ENCODE results near the gene TTLL9.
A peak's percentile ranks its signal among the peaks of the same experiment; 100 is the strongest.
"Not testable (repeated sequence)": the region's sequence is repeated elsewhere in the genome, so short reads cannot be mapped to it uniquely, and the experiment has no call there.

TTLL9 gene

GRCh38 chr20:31869942-31870725 is at the start of gene TTLL9, which contains the start of gene DUSP15:
Gene TTLL9, plus strand, starts transcription at chr20:31870634. Its CDS starts 493 bp downstream, at chr20:31871127.
Gene DUSP15, minus strand, starts transcription at chr20:31870527. Its CDS starts 190 bp downstream, at chr20:31870337.
- DNase-seq = peak in 1 of 2 experiments; percentile 52

DNA sequence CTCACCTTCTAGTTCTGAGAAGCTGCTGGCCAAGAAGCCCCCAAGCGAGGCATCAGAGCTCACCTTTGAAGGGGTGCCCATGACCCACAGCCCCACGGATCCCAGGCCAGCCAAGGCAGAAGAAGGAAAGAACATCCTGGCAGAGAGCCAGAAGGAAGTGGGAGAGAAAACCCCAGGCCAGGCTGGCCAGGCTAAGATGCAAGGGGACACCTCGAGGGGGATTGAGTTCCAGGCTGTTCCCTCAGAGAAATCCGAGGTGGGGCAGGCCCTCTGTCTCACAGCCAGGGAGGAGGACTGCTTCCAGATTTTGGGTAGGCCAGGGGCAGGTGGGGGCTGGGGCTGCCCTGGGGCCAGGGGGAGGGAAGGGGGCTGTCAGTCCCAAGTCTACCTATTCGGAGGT is 49.0 kb upstream of the TTLL9 start:
- DNase-seq = no peak

DNA sequence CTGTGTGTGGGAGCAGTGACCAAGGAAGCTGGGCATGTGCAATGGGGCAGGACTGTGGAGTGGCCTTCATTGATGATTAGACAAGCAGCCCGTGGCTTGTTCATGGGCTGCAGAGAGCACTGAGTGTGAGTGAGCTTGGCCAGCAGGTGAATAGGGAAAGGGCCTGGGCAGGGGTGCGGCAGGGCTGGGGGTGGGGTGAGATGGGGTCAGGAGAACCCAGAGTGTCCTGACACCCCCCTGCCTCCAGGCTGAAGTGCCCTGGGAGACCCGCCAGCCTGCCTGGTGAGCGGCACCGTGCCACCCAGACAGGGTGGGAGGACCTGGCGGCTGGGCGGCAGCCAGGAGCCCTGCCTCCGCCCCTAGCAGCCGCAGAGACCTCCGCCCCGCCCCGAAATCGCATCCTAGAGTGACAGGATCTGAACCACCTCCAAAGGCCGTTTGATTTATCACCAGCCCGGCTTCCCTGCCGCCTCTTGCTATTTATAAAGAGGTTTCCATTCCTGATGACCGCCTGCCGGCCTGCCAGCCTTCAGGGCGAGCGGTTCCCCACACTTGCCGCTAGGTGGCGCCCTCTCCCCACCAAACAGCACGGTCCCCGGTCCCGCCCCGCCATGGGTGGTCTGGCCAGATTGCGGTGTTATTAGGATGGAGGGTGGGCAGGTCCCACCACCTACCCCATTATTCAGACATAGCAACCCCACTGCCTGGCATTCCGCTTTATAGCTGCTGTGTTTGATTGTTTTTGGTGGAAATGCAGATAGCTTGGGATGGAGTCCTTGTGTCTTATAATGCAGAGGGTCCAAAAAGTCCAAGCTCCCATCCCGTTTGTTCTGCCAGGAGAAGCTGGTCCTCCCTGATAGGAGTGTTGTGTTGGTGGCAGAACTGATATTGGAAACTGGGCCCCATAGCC is 47.8 kb upstream of the TTLL9 start:
- peak in 1 of 2 experiments; percentile 70 for DNase-seq

GRCh38 chr20:31823360-31824124 is 46.9 kb upstream of the TTLL9 start:
- DNase-seq = no peak

DNA sequence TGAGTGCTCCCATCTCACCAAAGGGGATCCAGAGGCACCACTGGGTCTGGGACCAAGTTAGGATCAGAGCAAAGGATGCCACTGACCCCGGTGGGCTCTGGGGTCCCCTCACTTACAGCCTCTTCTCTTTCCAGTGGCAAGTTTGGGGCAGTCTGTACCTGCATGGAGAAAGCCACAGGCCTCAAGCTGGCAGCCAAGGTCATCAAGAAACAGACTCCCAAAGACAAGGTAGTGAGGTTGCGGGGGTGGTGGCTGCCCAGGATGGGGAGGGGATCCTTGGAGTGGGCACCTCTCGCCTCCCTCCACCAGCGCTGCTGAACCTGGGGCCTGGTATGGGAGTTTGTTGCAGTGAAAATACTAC is 46.3 kb upstream of the TTLL9 start:
- no peak for DNase-seq

DNA sequence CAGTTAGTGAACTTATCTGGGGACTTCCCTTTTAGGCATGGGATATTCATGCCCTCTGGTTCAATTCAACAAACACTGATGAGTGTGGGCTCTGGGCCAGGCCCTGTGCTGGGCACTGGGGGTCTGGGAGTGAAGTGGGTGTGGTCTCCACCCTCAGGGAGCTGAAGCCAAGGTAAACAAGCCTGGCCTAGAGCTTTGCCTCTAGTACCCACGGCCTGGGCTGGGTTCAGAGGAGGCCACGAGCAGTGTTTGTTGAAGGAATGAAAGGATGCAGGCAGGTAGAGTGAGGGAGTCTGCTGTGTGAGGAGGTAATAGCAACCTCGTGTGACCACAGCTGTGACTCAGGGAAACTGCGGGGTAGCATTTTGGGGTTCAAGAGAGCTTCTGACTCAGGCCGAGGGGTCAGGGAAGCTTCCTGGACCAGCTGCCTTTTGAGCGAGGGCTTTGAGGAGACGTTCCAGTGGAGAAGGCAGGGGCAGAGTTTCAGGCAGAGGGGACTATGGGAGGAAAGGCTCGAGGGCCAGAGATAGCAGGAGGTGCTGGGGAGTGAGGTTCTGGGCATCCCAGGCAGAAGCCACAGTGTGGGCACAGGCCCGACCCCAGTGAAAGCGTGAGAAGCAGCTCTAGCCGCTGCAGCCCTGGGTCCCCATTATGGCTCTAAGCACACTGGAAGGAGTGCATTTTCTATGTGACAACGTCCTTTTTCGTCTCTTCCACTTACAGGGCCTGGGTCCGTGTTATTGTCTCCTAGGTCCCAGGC is 45.7 kb upstream of the TTLL9 start:
- DNase-seq = no peak

DNA sequence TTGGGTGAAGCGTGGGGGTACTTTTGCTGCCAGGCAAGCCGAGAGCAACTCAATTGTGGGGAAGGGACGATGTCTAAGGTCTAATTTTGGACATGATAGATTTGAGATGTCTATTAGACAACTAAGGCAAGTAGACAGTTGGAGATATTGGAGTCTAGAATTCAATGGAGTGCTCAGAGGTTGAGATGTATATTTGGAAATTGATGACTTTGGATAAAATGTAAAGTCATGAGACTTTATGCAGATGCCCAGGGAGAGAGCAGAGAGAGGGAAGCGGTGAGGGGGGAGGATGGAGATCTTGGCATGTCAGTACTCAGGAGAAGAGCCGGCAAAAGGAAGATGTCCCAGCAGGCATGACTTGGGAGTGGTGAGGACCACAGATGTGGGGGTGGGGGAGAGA is 44.4 kb upstream of the TTLL9 start:
- no peak for DNase-seq

DNA sequence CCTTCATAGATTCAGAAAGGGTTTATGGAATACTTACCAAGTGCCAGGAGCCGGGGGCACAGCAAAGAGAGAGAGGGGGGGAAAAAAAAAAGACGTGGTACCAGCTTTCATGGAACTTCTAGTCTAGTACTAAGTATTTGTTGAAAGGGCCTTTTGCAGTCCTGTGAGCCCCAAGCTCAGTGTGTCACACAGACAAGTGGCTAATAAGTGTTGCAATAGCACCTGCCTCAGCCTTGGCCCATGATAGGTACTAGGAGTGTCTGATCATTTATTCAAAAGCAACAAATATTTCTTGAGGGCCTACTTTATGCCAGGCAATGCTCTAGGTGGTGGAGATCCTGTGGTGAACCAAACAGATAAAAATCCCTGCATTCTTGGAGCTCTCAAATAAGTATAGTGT is 43.4 kb upstream of the TTLL9 start:
- no peak for DNase-seq

- not testable (repeated sequence) for DNase-seq
Measured at GRCh38 chr20:31828016-31828415, 42.4 kb upstream of the TTLL9 start.

DNA sequence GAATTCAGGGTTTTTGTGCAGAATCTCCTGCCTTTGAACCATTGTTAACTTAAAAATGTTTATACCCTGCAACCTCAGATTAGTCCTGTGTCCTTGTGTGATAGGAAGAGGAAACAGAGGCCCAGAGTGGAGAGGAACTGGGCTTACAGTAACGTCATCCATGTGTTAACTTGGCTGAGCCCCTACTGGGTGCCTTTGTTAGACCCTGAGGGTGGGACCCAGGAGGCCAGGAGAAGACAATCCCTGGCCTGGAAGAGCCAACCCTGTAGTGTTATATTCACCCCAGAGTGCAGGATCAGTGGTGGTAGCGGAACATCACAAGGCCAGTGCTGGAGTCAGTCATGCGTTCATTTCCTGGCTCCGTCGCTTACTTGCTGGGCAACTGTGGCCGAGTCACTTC is 40.7 kb upstream of the TTLL9 start:
- no peak for DNase-seq

DNA sequence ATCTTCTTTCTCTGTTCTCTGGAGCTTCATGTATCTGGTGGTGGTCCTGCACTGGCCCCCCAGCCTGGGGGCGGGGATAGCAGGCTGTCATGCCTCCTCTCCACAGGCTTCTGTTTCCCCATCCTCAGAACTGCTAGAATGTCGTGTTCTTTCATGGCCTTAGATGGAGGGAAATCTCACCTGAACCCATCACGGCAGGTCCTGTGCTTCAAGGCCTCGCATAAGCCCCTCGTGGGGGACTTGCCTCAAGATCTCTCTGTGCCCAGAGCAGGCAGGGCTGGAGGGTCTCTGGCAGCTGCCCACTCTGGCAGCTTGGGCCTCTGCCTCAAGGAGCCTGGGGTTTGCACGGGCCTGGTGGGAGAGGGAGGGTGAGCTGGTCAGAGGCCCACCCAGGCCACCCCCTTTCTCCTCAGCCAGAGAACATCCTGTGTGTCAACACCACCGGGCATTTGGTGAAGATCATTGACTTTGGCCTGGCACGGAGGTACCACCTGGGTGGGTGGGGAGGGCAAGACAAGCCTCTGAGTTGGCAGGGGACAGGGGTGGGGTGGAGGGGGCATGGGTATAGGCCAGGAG is 39.9 kb upstream of the TTLL9 start:
- DNase-seq = no peak

DNA sequence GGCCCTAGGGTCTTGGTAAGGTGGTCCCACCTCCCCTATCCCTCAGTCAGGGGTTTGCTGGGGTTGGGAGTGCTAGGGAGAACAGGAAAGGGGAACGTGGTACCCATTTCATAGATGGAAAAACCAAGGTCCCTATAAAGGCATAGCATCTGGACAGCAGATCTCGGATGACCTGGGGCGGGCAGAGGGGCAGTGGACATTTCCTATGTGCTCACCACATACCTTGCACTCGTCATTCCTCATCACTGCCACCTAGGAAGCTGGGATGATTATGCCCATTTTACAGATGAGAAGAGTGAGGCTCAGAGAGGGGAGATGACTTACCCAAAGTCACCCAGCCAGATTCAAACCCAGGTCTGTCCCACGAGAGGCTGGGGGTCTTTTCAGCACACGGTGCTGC is 39.2 kb upstream of the TTLL9 start:
- no peak for DNase-seq

- DNase-seq = no peak
Measured at GRCh38 chr20:31831771-31832306, 38.6 kb upstream of the TTLL9 start.

DNA sequence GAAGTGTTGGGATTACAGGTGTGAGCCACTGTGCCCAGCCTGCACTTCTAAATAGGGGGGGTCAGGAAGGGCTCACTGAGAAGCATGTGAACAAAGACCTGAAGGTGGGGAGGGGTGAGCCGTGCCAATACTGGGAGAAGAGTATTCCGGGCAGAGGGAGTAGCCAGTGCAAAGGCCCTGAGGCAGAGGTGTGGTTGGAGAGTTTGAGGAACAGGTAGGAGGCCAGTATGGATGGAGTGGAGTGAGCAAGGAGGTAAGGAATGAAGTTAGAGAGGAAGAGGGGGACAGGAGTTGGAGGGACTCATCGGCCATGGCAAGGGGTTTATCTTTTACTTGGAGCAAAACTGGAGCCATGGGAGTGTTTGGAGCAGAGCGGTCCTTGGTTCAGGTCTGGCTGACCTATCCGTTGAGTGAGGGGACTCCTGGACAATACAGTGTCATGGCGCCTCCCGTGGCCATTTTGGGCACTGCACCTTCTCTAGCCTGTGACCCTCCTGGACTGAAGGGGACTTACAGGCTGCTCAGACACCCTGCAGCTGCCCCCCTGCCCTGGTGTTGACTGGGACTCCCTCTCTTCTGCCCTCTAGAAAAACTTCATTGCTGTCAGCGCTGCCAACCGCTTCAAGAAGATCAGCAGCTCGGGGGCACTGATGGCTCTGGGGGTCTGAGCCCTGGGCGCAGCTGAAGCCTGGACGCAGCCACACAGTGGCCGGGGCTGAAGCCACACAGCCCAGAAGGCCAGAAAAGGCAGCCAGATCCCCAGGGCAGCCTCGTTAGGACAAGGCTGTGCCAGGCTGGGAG is 37.1 kb upstream of the TTLL9 start:
- peak in 1 of 2 experiments; percentile 44 for DNase-seq

GRCh38 chr20:31833931-31834521 is 36.4 kb upstream of the TTLL9 start:
- no peak for DNase-seq

GRCh38 chr20:31835554-31835953 is 34.9 kb upstream of the TTLL9 start:
- DNase-seq = no peak

DNA sequence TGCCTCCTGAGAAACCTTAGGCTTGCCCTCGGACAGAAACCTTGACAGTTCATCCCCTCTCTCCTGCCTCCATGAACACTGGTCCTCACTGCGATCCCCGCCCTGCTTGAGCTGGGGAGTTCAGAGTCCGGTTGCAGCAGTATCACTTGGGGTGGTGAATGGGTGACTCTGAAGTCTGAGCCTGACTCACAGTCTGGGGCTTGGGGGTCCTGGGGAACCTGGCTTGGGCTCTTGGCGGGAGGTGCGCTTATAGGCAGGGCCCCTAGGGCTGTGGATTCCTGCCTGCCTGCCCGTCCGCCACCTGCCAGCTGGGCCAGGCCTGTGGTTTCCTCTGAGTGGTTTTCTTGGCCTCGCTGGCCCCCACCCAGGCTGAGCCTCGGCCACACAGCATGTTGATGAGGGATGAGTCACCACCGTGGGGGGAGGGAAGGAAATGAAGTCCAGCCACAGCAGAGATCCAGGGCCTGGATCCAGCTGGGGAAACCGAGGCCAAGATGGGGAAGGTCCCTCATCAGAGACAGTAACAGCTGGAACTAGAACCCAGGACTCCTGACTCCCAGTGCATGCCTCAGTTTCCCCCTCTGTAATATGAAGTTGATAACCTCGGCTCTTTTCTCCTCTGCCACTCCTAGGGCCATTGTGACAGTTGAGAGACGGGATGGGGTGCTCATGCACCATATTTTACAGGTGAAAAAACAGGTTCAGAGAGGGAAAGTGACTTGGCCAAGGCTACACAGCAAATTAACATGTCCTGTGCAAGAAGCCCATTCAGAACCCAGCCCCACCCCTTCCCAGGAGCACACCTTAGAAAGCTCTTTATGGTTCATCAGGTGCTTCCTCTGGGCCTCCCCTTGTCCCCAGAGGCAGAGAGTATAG is 34.2 kb upstream of the TTLL9 start:
- DNase-seq = peak; percentile 85 to 93

GRCh38 chr20:31836853-31837608 is 33.4 kb upstream of the TTLL9 start:
- DNase-seq = no peak
